Measurements from ENCODE around the gene MED29.

- TF ChIP-seq CTCF (conservative IDR thresholded peaks at IDR 0.05; ENCODE audit: low read depth, low read length) (no peak), EZH2 (IDR thresholded peaks at IDR 0.05; ENCODE audit: borderline replicate concordance, low read depth, low read length, poor library complexity, severe bottlenecking) (no peak)
These were observed 43.6 kb upstream of the MED29 start for GRCh38 chr19:39347332-39348164.

Data from A673 (cell line).